GM12875 (cell line): ENCODE data around the gene LMBR1.

ENCODE experiments used
- H3K4me3 ChIP-seq: one replicate; pipeline ENCODE4 v1.5.1; 2011; ENCODE audit warnings: low read depth, low read length, control low read depth
- TF ChIP-seq, protein P1 (sequence below): IDR thresholded peaks from 2 replicates; pipeline ENCODE4 v1.5.1; 2011; ENCODE audit warnings: low read depth, mild to moderate bottlenecking, control low read depth, inconsistent platforms, low read length, moderate library complexity, borderline replicate concordance; ENCODE audit not compliant: insufficient read depth

Gene LMBR1

GRCh38 chr7:156777364-156778069 is 115.5 kb downstream of the LMBR1 start:
- H3K4me3 ChIP-seq = no peak overlapping the region
- TF ChIP-seq, protein P1, sequence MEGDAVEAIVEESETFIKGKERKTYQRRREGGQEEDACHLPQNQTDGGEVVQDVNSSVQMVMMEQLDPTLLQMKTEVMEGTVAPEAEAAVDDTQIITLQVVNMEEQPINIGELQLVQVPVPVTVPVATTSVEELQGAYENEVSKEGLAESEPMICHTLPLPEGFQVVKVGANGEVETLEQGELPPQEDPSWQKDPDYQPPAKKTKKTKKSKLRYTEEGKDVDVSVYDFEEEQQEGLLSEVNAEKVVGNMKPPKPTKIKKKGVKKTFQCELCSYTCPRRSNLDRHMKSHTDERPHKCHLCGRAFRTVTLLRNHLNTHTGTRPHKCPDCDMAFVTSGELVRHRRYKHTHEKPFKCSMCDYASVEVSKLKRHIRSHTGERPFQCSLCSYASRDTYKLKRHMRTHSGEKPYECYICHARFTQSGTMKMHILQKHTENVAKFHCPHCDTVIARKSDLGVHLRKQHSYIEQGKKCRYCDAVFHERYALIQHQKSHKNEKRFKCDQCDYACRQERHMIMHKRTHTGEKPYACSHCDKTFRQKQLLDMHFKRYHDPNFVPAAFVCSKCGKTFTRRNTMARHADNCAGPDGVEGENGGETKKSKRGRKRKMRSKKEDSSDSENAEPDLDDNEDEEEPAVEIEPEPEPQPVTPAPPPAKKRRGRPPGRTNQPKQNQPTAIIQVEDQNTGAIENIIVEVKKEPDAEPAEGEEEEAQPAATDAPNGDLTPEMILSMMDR = no peak

- no peak overlapping the region for H3K4me3 ChIP-seq
These were observed 116.5 kb downstream of the LMBR1 start for GRCh38 chr7:156776527-156776926.

DNA sequence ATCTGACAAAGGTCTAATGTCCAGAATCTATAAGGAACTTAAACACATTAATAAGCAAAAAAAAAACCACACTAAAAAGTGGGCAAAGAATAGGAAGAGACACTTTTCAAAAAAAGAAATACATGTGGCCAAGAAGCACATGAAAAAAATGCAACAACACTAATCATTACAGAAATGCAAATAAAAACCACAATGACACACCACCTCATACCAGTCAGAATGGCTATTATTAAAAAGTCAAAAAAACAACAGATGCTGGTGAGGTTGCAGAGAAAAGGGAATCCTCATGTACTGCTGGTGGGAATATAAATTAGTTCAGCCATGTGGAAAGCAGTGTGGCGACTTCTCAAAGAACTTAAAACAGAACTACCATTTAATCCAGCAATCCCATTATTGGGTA is 119.0 kb downstream of the LMBR1 start:
- H3K4me3 ChIP-seq = no peak overlapping the region
- TF ChIP-seq, protein P1 = no peak

More at GRCh38 chr7:156776527-156776926, 116.5 kb downstream of the LMBR1 start:
- TF ChIP-seq, protein P1 = no peak

GRCh38 chr7:156772725-156773124 is 120.3 kb downstream of the LMBR1 start:
- H3K4me3 ChIP-seq = no peak overlapping the region
- TF ChIP-seq, protein P1 = no peak

DNA sequence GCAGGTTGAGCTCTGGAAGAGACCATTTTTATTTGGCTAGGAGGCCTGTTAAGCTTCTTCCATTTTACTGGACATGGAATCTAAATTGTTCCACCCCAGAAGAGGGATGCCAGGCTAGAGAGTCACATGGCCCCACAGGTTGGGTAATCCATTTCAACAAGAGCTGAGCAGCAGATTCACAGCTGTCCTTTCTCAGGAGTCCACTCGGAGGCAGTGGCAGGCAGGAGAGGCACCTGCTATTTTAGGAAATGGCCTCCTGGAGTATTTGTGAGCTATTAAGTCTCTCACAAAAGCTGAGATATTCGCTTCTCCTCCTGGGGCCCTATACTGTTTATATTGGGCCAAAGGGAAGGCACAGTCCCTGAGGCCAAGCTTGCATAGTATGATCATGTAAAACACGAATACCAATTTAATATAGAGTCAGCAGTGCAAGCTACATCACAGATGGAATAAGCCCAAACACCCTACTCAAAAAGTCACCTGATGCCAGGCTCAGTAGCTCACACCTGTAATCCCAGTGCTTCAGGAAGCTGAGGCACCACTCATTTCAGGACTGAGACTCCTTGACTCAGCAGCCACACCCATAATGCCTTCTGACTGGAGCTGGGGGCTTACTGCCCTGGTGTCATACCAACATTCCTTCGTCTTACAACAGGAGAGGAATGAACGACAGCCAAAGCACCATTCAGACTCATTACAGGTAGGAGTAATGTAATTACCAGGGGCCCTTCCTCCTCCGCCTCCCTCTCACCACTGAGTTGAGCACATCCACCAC is 124.1 kb downstream of the LMBR1 start:
- H3K4me3 ChIP-seq = no peak overlapping the region
- TF ChIP-seq, protein P1 = no peak

GRCh38 chr7:156766666-156767065 is 126.3 kb downstream of the LMBR1 start:
- no peak overlapping the region for H3K4me3 ChIP-seq
- TF ChIP-seq, protein P1 = no peak
